ENCODE data around the gene CASZ1. TPM values are rescaled to one million over a fixed set of nuclear protein-coding genes. Genes with fewer than 3 reads are reported as not detected.

Gene CASZ1
- total RNA-seq, 4 donors from 2014 or later, result 13.1 to 33.7 (median 20.9) TPM

GRCh38 chr1:10730985-10731384 is 65.5 kb downstream of the CASZ1 start:
- H3K27ac ChIP-seq, result no peak overlapping the region
- H3K9me3 ChIP-seq, result no peaks in the 10 kb centered on the region
- DNase-seq, result no peak
- H3K36me3 ChIP-seq, result no peaks in the 10 kb centered on the region
- no peaks in the 10 kb centered on the region for H3K27me3 ChIP-seq
- TF ChIP-seq CTCF (IDR thresholded peaks at IDR 0.05) (no peak), POLR2A (IDR thresholded peaks at IDR 0.05) (no peak)
- 75 to 86% methylated on average over 7 of the region's 7 CpGs for WGBS, 2 donors
- intact Hi-C loops (cut with DNase I), result no loop called here
- H3K4me1 ChIP-seq, result peaks cover 0 to 49% (median 0%) of the 10 kb centered on the region in 3 donors
- H3K4me3 ChIP-seq, result no peak overlapping the region

- intact Hi-C loops (cut with DNase I), result no loop called here
- Histone ChIP-seq H3K4me3 (no peak overlapping the region), H3K9me3 (no peaks in the 10 kb centered on the region), H3K27ac (no peak overlapping the region), H3K27me3 (no peaks in the 10 kb centered on the region), H3K4me1 (peaks cover 3 to 50% (median 7%) of the 10 kb centered on the region in 3 donors), H3K36me3 (no peaks in the 10 kb centered on the region)
- 74 to 100% methylated on average over 2 to 19 of the region's 31 CpGs for WGBS, 2 donors
- no peak for TF ChIP-seq POLR2A (IDR thresholded peaks at IDR 0.05)
- TF ChIP-seq CTCF (IDR thresholded peaks at IDR 0.05), result no peak
- DNase-seq, result no peak
Observed at GRCh38 chr1:10728595-10729410, 67.6 kb downstream of the CASZ1 start.

GRCh38 chr1:10727751-10728232 is 68.7 kb downstream of the CASZ1 start:
- TF ChIP-seq CTCF (IDR thresholded peaks at IDR 0.05), result no peak
- no peak overlapping the region for H3K4me3 ChIP-seq
- intact Hi-C loops (cut with DNase I), result no loop called here
- WGBS, 2 donors, result 70 to 75% methylated on average over 4 to 5 of the region's 16 CpGs
- no peaks in the 10 kb centered on the region for H3K27me3 ChIP-seq
- no peak for DNase-seq
- peaks cover 9 to 56% (median 12%) of the 10 kb centered on the region in 3 donors for H3K4me1 ChIP-seq
- no peak overlapping the region for H3K27ac ChIP-seq
- H3K9me3 ChIP-seq, result no peaks in the 10 kb centered on the region
- H3K36me3 ChIP-seq, result no peaks in the 10 kb centered on the region

GRCh38 chr1:10726355-10726754 is 70.1 kb downstream of the CASZ1 start:
- Histone ChIP-seq H3K36me3 (no peaks in the 10 kb centered on the region), H3K27ac (no peak overlapping the region), H3K4me1 (peaks cover 9 to 71% (median 12%) of the 10 kb centered on the region in 3 donors), H3K4me3 (no peak overlapping the region), H3K27me3 (no peaks in the 10 kb centered on the region), H3K9me3 (no peaks in the 10 kb centered on the region)
- no peak for TF ChIP-seq POLR2A (IDR thresholded peaks at IDR 0.05)
- no peak for TF ChIP-seq CTCF (IDR thresholded peaks at IDR 0.05)
- DNase-seq, result no peak
- intact Hi-C loops (cut with DNase I), result no loop called here
- WGBS, 2 donors, result 83 to 100% methylated on average over 1 to 2 of the region's 17 CpGs

Measured in esophagus squamous epithelium (tissue), 5 donors.